Gastroesophageal sphincter (tissue), 4 donors: ENCODE measurements around the gene KLHL29. TPM values are rescaled to one million over a fixed set of nuclear protein-coding genes. Genes with fewer than 3 reads are reported as not detected.

Source experiments
- ATAC-seq: fragments of 150-250 bp; one replicate; pipeline ENCODE4 v1.9.1; 2016; ENCODE audit warnings: mild to moderate bottlenecking, moderate library complexity
- H3K27ac ChIP-seq, 4 donors: fragments of 200-600 bp; sonication (generic) in 3 of 4; 1 replicate in 3 of 4; 2 replicates in 1 of 4; pipeline ENCODE4 v1.5.1; 2016 to 2019
- H3K27me3 ChIP-seq: fragments of 200-600 bp; sonication (generic); one replicate; pipeline ENCODE4 v1.5.1; 2019
- H3K36me3 ChIP-seq, 2 donors: fragments of 200-600 bp; sonication (generic); one replicate each; pipeline ENCODE4 v1.5.1; 2019; ENCODE audit warnings: control low read depth in 1 of 2
- H3K4me1 ChIP-seq, 3 donors: fragments of 200-600 bp; sonication (generic); 1 replicate in 2 of 3; 2 replicates in 1 of 3; pipeline ENCODE4 v1.5.1; 2016 to 2019; ENCODE audit warnings: control low read depth in 2 of 3
- H3K4me3 ChIP-seq, 2 donors: fragments of 200-600 bp; sonication (generic); one replicate each; pipeline ENCODE4 v1.5.1; 2019; ENCODE audit warnings: mild to moderate bottlenecking in 1 of 2, moderate library complexity in 1 of 2
- H3K9me3 ChIP-seq, 3 donors: fragments of 200-600 bp; sonication (generic); one replicate each; pipeline ENCODE4 v1.5.1; 2017 to 2019; ENCODE audit warnings: control low read depth in 2 of 3
- CTCF ChIP-seq, 4 experiments: fragments of 200-600 bp in 2 of 4; fragments of 450-650 bp in 2 of 4; sonication (generic) in 1 of 4; IDR thresholded peaks; one replicate each; pipeline ENCODE4 v1.5.1; 2017 to 2019; ENCODE audit warnings: antibody characterized with exemption in 4 of 4, mild to moderate bottlenecking in 2 of 4, moderate library complexity in 2 of 4
- EP300 ChIP-seq: sonication (generic); formaldehyde crosslinking; IDR thresholded peaks from one replicate; pipeline ENCODE4 v1.6.1; 2017; ENCODE audit warnings: antibody characterized with exemption, mild to moderate bottlenecking
- POLR2A ChIP-seq, 2 donors: fragments of 450-650 bp; IDR thresholded peaks; one replicate each; pipeline ENCODE4 v1.6.1; 2017; ENCODE audit warnings: antibody characterized with exemption in 2 of 2, mild to moderate bottlenecking in 2 of 2, moderate library complexity in 1 of 2
- POLR2AphosphoS5 ChIP-seq: sonication (generic); formaldehyde crosslinking; IDR thresholded peaks from one replicate; pipeline ENCODE4 v1.6.1; 2017; ENCODE audit warnings: antibody characterized with exemption
- WGBS, 2 donors: methylation state at CpG; one replicate each; pipeline ENCODE4 v1.1.5; 2018; ENCODE audit warnings: low coverage in 1 of 2; 5-methylcytosine and 5-hydroxymethylcytosine counted together
- total RNA-seq, 4 donors: library from RNA; depleted of rRNA; stranded (reverse); fragments of >200 nt; gene quantifications; one replicate each; pipeline ENCODE4 v1.1.0, GENCODE V29; 2016

Gene KLHL29
- total RNA-seq, 4 donors from 2014 or later, result 15.2 to 31.5 (median 24.2) TPM

DNA sequence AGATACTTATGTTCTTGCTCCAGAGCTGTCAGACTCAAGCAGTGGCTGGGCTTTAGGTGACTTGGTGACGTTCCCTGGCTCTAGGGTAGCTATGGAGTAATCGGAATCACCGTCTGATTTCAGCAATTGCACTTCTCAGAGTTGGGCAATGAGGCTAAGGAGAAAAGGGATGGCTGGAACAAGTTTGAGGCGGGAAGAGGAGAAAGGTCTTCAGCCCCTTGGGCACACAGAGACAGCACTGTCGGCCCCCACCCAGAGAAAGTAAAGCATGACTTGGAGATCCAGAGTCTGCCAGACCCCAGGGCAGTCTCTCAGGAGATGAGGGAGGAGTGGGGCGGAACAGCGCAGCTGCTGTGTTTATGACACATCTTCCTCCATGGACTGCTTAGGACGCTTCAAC lies 114.5 kb downstream of the KLHL29 start:
- peak; percentile 50 for ATAC-seq
- H3K4me1 ChIP-seq, result peaks cover 0 to 77% (median 5%) of the 10 kb centered on the region in 3 donors
- 91 to 93% methylated on average over 7 to 8 of the region's 8 CpGs for WGBS, 2 donors
- no peaks in the 10 kb centered on the region for H3K9me3 ChIP-seq
- H3K27ac ChIP-seq, result peak overlapping the region in 1 of 4 donors; percentile 4
- no peaks in the 10 kb centered on the region for H3K36me3 ChIP-seq
- no peak overlapping the region for H3K4me3 ChIP-seq
- no peaks in the 10 kb centered on the region for H3K27me3 ChIP-seq
- no peak for TF ChIP-seq CTCF (IDR thresholded peaks at IDR 0.05)
- no peak for TF ChIP-seq POLR2AphosphoS5
- TF ChIP-seq EP300, result no peak
- no peak for TF ChIP-seq POLR2A (IDR thresholded peaks at IDR 0.05)

DNA sequence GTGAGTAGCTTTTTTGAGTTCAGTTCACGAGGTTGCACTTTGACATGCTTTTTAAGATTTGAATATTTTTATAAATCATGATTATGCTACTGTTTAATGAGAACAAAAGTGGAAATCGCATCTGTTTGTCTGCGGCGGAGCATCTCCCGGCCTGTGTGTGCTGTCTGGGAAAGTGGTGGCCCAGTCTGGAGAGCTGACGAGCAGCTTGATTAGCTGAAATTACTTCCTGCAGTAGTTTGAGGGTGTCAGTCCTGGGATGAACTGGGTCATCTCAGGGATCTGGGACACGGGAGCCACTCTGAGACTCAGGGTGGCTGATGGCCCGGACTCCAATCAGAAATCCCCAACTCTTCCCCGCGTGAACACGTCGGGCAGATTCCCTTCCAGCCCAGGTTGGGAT lies 115.9 kb downstream of the KLHL29 start:
- TF ChIP-seq EP300 (no peak), POLR2AphosphoS5 (no peak), POLR2A (IDR thresholded peaks at IDR 0.05) (no peak), CTCF (IDR thresholded peaks at IDR 0.05) (no peak)
- Histone ChIP-seq H3K36me3 (no peaks in the 10 kb centered on the region), H3K27me3 (no peaks in the 10 kb centered on the region), H3K4me1 (peaks cover 0 to 86% (median 12%) of the 10 kb centered on the region in 3 donors), H3K9me3 (no peaks in the 10 kb centered on the region), H3K4me3 (no peak overlapping the region), H3K27ac (peak overlapping the region in 3 of 4 donors; percentile 61 to 83 (median 82))
- ATAC-seq, result no peak
- WGBS, 2 donors, result 99% methylated on average over 5 of the region's 12 CpGs; no CpG with 5 or more reads in 1 of the 2 donors

DNA sequence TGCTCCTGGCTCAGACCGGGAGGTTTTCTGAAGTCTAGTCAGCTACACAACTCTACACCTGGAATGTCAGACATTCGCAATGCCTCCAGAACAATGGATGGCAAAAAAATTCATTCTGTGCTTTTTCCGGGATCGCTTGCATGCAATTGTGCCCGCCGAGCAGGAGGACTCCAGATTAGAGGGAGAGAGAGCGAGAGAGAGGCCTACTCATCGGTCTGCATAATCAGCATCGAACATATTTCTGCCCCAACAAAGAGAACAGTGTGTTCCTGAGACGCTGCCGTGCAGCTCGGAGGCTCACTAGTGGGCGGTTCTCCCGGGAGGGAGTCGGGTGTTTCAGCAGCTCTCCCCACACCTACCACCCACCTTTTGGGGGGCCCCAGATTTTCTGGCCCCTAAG lies 117.1 kb downstream of the KLHL29 start:
- Histone ChIP-seq H3K4me1 (peaks cover 0 to 86% (median 19%) of the 10 kb centered on the region in 3 donors), H3K36me3 (no peaks in the 10 kb centered on the region), H3K27me3 (no peaks in the 10 kb centered on the region), H3K27ac (peak overlapping the region in 3 of 4 donors; percentile 61 to 83 (median 82)), H3K4me3 (no peak overlapping the region), H3K9me3 (no peaks in the 10 kb centered on the region)
- TF ChIP-seq POLR2A (IDR thresholded peaks at IDR 0.05), result no peak
- TF ChIP-seq EP300, result no peak
- TF ChIP-seq CTCF (IDR thresholded peaks at IDR 0.05), result no peak
- peak; percentile 28 for TF ChIP-seq POLR2AphosphoS5
- 72 to 80% methylated on average over 6 to 15 of the region's 15 CpGs for WGBS, 2 donors
- peak; percentile 58 for ATAC-seq

GRCh38 chr2:23503097-23503496 lies 118.1 kb downstream of the KLHL29 start:
- WGBS, 2 donors, result 55 to 57% methylated on average over 4 of the region's 6 CpGs

GRCh38 chr2:23503682-23504081 lies 118.7 kb downstream of the KLHL29 start:
- TF ChIP-seq POLR2AphosphoS5 (no peak), POLR2A (IDR thresholded peaks at IDR 0.05) (no peak), CTCF (IDR thresholded peaks at IDR 0.05) (no peak), EP300 (no peak)
- Histone ChIP-seq H3K4me3 (no peak overlapping the region), H3K4me1 (peaks cover 0 to 86% (median 14%) of the 10 kb centered on the region in 3 donors), H3K9me3 (no peaks in the 10 kb centered on the region), H3K27ac (peak overlapping the region in 3 of 4 donors; percentile 61 to 83 (median 82)), H3K27me3 (no peaks in the 10 kb centered on the region), H3K36me3 (no peaks in the 10 kb centered on the region)
- ATAC-seq, result no peak
- 70 to 93% methylated on average over 2 to 3 of the region's 7 CpGs for WGBS, 2 donors

More at GRCh38 chr2:23503097-23503496, 118.1 kb downstream of the KLHL29 start:
- no peak for TF ChIP-seq POLR2A (IDR thresholded peaks at IDR 0.05)
- no peak for TF ChIP-seq EP300
- no peaks in the 10 kb centered on the region for H3K36me3 ChIP-seq
- H3K27me3 ChIP-seq, result no peaks in the 10 kb centered on the region
- H3K4me1 ChIP-seq, result peaks cover 0 to 86% (median 14%) of the 10 kb centered on the region in 3 donors
- H3K4me3 ChIP-seq, result no peak overlapping the region
- H3K9me3 ChIP-seq, result no peaks in the 10 kb centered on the region
- H3K27ac ChIP-seq, result peak overlapping the region in 3 of 4 donors; percentile 61 to 83 (median 82)
- ATAC-seq, result no peak
